Brain microvascular endothelial cell (primary cell): Measurements from ENCODE around the gene ABCC4.

Source experiments
- DNase-seq: peaks from one replicate; pipeline ENCODE4 v3.0.0-alpha.2; 2020
- H3K27ac ChIP-seq: fragments of 250-450 bp; sonication (Bioruptor Pico); 2 replicates; pipeline ENCODE4 v1.5.1; 2020; ENCODE audit warnings: mild to moderate bottlenecking, moderate library complexity
- H3K27me3 ChIP-seq: fragments of 250-450 bp; sonication (Bioruptor Pico); replicated peaks from 2 replicates; pipeline ENCODE4 v1.5.1; 2020; ENCODE audit warnings: mild to moderate bottlenecking
- H3K36me3 ChIP-seq: fragments of 250-450 bp; sonication (Bioruptor Pico); replicated peaks from 2 replicates; pipeline ENCODE4 v1.5.1; 2020; ENCODE audit warnings: mild to moderate bottlenecking
- H3K4me3 ChIP-seq: 2 replicates; pipeline ENCODE4 v1.5.1; 2011; ENCODE audit warnings: low read depth, mild to moderate bottlenecking, control low read depth, low read length, moderate library complexity
- CTCF ChIP-seq: IDR thresholded peaks from 2 replicates; pipeline ENCODE4 v1.5.1; 2011; ENCODE audit warnings: low read depth, mild to moderate bottlenecking, moderate library complexity, low read length, control low read depth, inconsistent platforms; ENCODE audit errors: missing control alignments
- in situ Hi-C: cut with HindIII; loops from 2 replicates; pipeline ENCODE4 v1.10.0; 2017; ENCODE audit warnings: low sequenced_read_pairs, low pct_ligation_motif_present

Gene ABCC4

GRCh38 chr13:95027638-95028037, 273.6 kb downstream of the ABCC4 start:
- Histone ChIP-seq H3K4me3 (no peak overlapping the region), H3K36me3 (no peaks in the 10 kb centered on the region), H3K27ac (no peak overlapping the region), H3K27me3 (no peaks in the 10 kb centered on the region)
- no peak for TF ChIP-seq CTCF
- no peak for DNase-seq
- in situ Hi-C loops = no loop called here

- in situ Hi-C loops = no loop called here
- H3K27ac ChIP-seq = no peak overlapping the region
- H3K36me3 ChIP-seq = no peaks in the 10 kb centered on the region
- H3K4me3 ChIP-seq = no peak overlapping the region
- DNase-seq = no peak
- no peak for TF ChIP-seq CTCF
- H3K27me3 ChIP-seq = no peaks in the 10 kb centered on the region
Measured at GRCh38 chr13:95025116-95025515, 276.1 kb downstream of the ABCC4 start.

- no peak for TF ChIP-seq CTCF
- DNase-seq = no peak
- no peak overlapping the region for H3K27ac ChIP-seq
- H3K36me3 ChIP-seq = no peaks in the 10 kb centered on the region
- in situ Hi-C loops = no loop called here
- H3K27me3 ChIP-seq = no peaks in the 10 kb centered on the region
- no peak overlapping the region for H3K4me3 ChIP-seq
Measured at GRCh38 chr13:95023405-95023804, 277.8 kb downstream of the ABCC4 start.

GRCh38 chr13:95020298-95020987, 280.8 kb downstream of the ABCC4 start:
- DNase-seq = peak; percentile 39
- H3K27ac ChIP-seq = peak overlapping the region; percentile 75
- no peak overlapping the region for H3K4me3 ChIP-seq
- H3K27me3 ChIP-seq = no peaks in the 10 kb centered on the region
- no peak for TF ChIP-seq CTCF
- no peaks in the 10 kb centered on the region for H3K36me3 ChIP-seq
- in situ Hi-C loops = no loop called here

- DNase-seq = no peak
- peak overlapping the region; percentile 75 for H3K27ac ChIP-seq
- H3K27me3 ChIP-seq = no peaks in the 10 kb centered on the region
- H3K4me3 ChIP-seq = no peak overlapping the region
- TF ChIP-seq CTCF = no peak
- in situ Hi-C loops = no loop called here
- no peaks in the 10 kb centered on the region for H3K36me3 ChIP-seq
Measured at GRCh38 chr13:95019886-95020285, 281.4 kb downstream of the ABCC4 start.

- no peak for DNase-seq
- TF ChIP-seq CTCF = no peak
- no peak overlapping the region for H3K4me3 ChIP-seq
- H3K27ac ChIP-seq = no peak overlapping the region
- H3K36me3 ChIP-seq = no peaks in the 10 kb centered on the region
- H3K27me3 ChIP-seq = no peaks in the 10 kb centered on the region
- in situ Hi-C loops = no loop called here
Measured at GRCh38 chr13:95007322-95007721, 293.9 kb downstream of the ABCC4 start.
